Lower leg skin (tissue), 4 donors: Measurements from ENCODE around the gene HOXC9. TPM values are rescaled to one million over a fixed set of nuclear protein-coding genes. Genes with fewer than 3 reads are reported as not detected.

Experiments
- DNase-seq, 2 donors: peaks; one replicate each; pipeline ENCODE4 v3.0.0-alpha.2; 2019; ENCODE audit warnings: low spot score in 2 of 2
- H3K4me3 ChIP-seq: fragments of 200-600 bp; sonication (generic); 2 replicates; pipeline ENCODE4 v1.5.1; 2017; ENCODE audit warnings: mild to moderate bottlenecking, low read depth; ENCODE audit not compliant: poor library complexity, severe bottlenecking
- CTCF ChIP-seq, 3 donors: fragments of 450-650 bp; IDR thresholded peaks; one replicate each; pipeline ENCODE4 v1.5.1; 2016; ENCODE audit warnings: antibody characterized with exemption in 3 of 3, mild to moderate bottlenecking in 3 of 3, moderate library complexity in 2 of 3
- POLR2A ChIP-seq, 2 donors: fragments of 450-650 bp; IDR thresholded peaks; one replicate each; pipeline ENCODE4 v1.6.1; 2016 to 2017; ENCODE audit warnings: antibody characterized with exemption in 2 of 2, mild to moderate bottlenecking in 1 of 2, moderate library complexity in 1 of 2
- WGBS, 2 donors: methylation state at CpG; one replicate each; pipeline ENCODE4 v1.1.5; 2018; 5-methylcytosine and 5-hydroxymethylcytosine counted together
- intact Hi-C: fragments of 100-400 bp; cut with DNase I; formaldehyde crosslinking; loops from one replicate; pipeline ENCODE4 v1.15.0; 2023; ENCODE audit warnings: low total_unique reads
- total RNA-seq, 4 donors: library from RNA; depleted of rRNA; stranded (reverse); fragments of >200 nt; gene quantifications; one replicate each; pipeline ENCODE4 v1.1.0, GENCODE V29; 2016

Gene HOXC9
- total RNA-seq, 4 donors from 2014 or later: 9.6 to 16.8 (median 11.7) TPM

DNA sequence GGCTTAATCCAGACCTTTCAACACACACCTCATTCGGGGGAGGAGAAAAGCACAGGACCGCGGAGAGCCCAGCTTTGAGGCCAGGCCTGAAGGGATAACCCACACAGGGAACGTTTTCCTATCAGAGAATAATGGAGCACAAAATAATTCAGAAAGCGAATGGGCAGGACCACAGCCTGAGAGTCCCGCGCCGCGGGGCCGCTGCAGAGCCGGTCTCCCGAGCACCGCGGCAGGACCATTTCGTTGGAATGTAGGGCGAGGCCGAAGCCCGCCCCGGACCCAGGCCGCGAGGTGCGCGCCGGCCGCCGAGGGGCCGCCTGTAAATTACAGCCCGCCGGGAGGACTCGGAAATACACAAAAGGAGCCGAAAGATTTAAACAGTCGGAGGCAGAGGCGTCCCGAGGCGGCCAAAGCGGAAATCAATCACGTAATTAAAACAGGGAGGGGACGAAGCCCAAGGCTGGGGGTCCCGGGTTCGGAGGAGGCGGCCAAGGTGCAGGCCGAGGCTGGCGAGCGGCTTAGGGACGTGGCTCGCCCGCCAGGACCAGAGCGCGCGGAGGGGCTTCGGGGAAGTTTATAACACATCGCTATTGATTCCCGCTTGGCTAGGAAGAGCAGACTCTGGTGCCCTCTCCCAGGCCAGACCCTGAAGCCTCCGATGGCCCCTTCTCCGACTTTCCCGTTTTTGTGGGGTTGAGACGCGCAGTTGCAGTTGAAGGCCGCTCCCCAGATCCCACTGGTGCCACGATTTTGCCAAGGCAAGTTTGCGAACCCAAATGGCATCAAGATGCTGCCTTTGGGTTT, 47.4 kb downstream of the HOXC9 start:
- intact Hi-C loops: loop anchor here (10.0 kb wide), 1 partner anchor 77 kb away; no protein-coding TSS in a partner anchor
- 74 to 83% methylated on average over 61 of the region's 61 CpGs for whole genome bisulfite sequencing, 2 donors
- TF ChIP-seq CTCF (IDR thresholded peaks at IDR 0.05) (no peak), POLR2A (IDR thresholded peaks at IDR 0.05) (no peak)
- no peak for DNase-seq
- H3K4me3 ChIP-seq: no peak overlapping the region

GRCh38 chr12:54047964-54048303, 48.0 kb downstream of the HOXC9 start:
- no peak for TF ChIP-seq CTCF (IDR thresholded peaks at IDR 0.05)
- intact Hi-C loops: loop anchor here (10.0 kb wide), 1 partner anchor 77 kb away; no protein-coding TSS in a partner anchor
- no peak overlapping the region for H3K4me3 ChIP-seq
- DNase-seq: no peak
- WGBS, 2 donors: 81 to 88% methylated on average over 8 of the region's 8 CpGs

- 89 to 93% methylated on average over 3 of the region's 3 CpGs for WGBS, 2 donors
- H3K4me3 ChIP-seq: no peak overlapping the region
- intact Hi-C loops: loop anchor here (10.0 kb wide), 1 partner anchor 76 kb away; no protein-coding TSS in a partner anchor
- no peak for DNase-seq
- TF ChIP-seq POLR2A (IDR thresholded peaks at IDR 0.05) (no peak), CTCF (IDR thresholded peaks at IDR 0.05) (no peak)
Observed at GRCh38 chr12:54048406-54049093, 48.6 kb downstream of the HOXC9 start.

GRCh38 chr12:54049108-54049507, 49.1 kb downstream of the HOXC9 start:
- no peak for TF ChIP-seq CTCF (IDR thresholded peaks at IDR 0.05)
- intact Hi-C loops: loop anchor here (10.0 kb wide), 1 partner anchor 76 kb away; no protein-coding TSS in a partner anchor

GRCh38 chr12:54050482-54050810, 50.5 kb downstream of the HOXC9 start:
- intact Hi-C loops: no loop called here
- WGBS, 2 donors: 51 to 68% methylated on average over 2 of the region's 2 CpGs
- no peak overlapping the region for H3K4me3 ChIP-seq
- no peak for TF ChIP-seq POLR2A (IDR thresholded peaks at IDR 0.05)
- no peak for TF ChIP-seq CTCF (IDR thresholded peaks at IDR 0.05)
- DNase-seq: no peak

More at GRCh38 chr12:54049108-54049507, 49.1 kb downstream of the HOXC9 start:
- H3K4me3 ChIP-seq: no peak overlapping the region
- no peak for DNase-seq
- WGBS, 2 donors: 87 to 89% methylated on average over 6 of the region's 6 CpGs
